Parathyroid adenoma (tissue), 2 donors: ENCODE measurements around the gene KLC3.
"Not testable (repeated sequence)": the region's sequence is repeated elsewhere in the genome, so short reads cannot be mapped to it uniquely, and the experiment has no call there.

ENCODE experiments used
- H2AFZ ChIP-seq: fragments of 300-600 bp; sonication (generic); one replicate; pipeline ENCODE4 v1.7.0; 2017; ENCODE audit warnings: antibody characterized with exemption, mild to moderate bottlenecking
- H3K27ac ChIP-seq: fragments of 300-600 bp; sonication (generic); one replicate; pipeline ENCODE4 v1.7.0; 2017
- H3K27me3 ChIP-seq: fragments of 300-600 bp; sonication (generic); one replicate; pipeline ENCODE4 v1.7.0; 2017; ENCODE audit warnings: low read length; ENCODE audit not compliant: control insufficient read depth, insufficient read depth
- H3K36me3 ChIP-seq: fragments of 300-600 bp; sonication (generic); one replicate; pipeline ENCODE4 v1.7.0; 2017; ENCODE audit warnings: low read length; ENCODE audit not compliant: control insufficient read depth, insufficient read depth
- H3K4me1 ChIP-seq: fragments of 300-600 bp; sonication (generic); one replicate; pipeline ENCODE4 v1.7.0; 2017; ENCODE audit warnings: control low read depth
- H3K4me2 ChIP-seq: fragments of 300-600 bp; sonication (generic); one replicate; pipeline ENCODE4 v1.7.0; 2017; ENCODE audit warnings: low read length
- H3K4me3 ChIP-seq: fragments of 300-600 bp; sonication (generic); one replicate; pipeline ENCODE4 v1.7.0; 2017; ENCODE audit warnings: low read depth, low read length
- H3K79me2 ChIP-seq: fragments of 300-600 bp; sonication (generic); one replicate; pipeline ENCODE4 v1.7.0; 2017; ENCODE audit warnings: control low read depth
- H3K9ac ChIP-seq: fragments of 300-600 bp; sonication (generic); one replicate; pipeline ENCODE4 v1.7.0; 2017; ENCODE audit warnings: mild to moderate bottlenecking
- H3K9me3 ChIP-seq: fragments of 300-600 bp; sonication (generic); one replicate; pipeline ENCODE4 v1.7.0; 2017; ENCODE audit warnings: low read length; ENCODE audit not compliant: control insufficient read depth
- CTCF ChIP-seq: fragments of 300-600 bp; sonication (generic); IDR thresholded peaks from one replicate; pipeline ENCODE4 v1.7.0; 2017; ENCODE audit warnings: antibody characterized with exemption, mild to moderate bottlenecking
- donor health status: primary hyperparathyroidism.

KLC3 gene

GRCh38 chr19:45305421-45305820 is 35.1 kb upstream of the KLC3 start:
- TF ChIP-seq CTCF = no peak
- no peak overlapping the region for H3K4me2 ChIP-seq
- H3K9ac ChIP-seq = no peak overlapping the region
- no peaks in the 10 kb centered on the region for H3K79me2 ChIP-seq
- H2AFZ ChIP-seq = no peak overlapping the region
- no peaks in the 10 kb centered on the region for H3K27me3 ChIP-seq
- H3K4me3 ChIP-seq = no peak overlapping the region
- no peaks in the 10 kb centered on the region for H3K9me3 ChIP-seq
- H3K4me1 ChIP-seq = no peaks in the 10 kb centered on the region
- H3K27ac ChIP-seq = no peak overlapping the region
- H3K36me3 ChIP-seq = no peaks in the 10 kb centered on the region

GRCh38 chr19:45306040-45306439 is 34.5 kb upstream of the KLC3 start:
- no peak overlapping the region for H3K27ac ChIP-seq
- no peak overlapping the region for H3K9ac ChIP-seq
- no peak overlapping the region for H2AFZ ChIP-seq
- no peak overlapping the region for H3K4me3 ChIP-seq
- H3K27me3 ChIP-seq = no peaks in the 10 kb centered on the region
- H3K79me2 ChIP-seq = no peaks in the 10 kb centered on the region
- TF ChIP-seq CTCF = no peak
- no peaks in the 10 kb centered on the region for H3K36me3 ChIP-seq
- H3K9me3 ChIP-seq = no peaks in the 10 kb centered on the region
- H3K4me1 ChIP-seq = no peaks in the 10 kb centered on the region
- H3K4me2 ChIP-seq = no peak overlapping the region

- no peaks in the 10 kb centered on the region for H3K4me1 ChIP-seq
- H3K36me3 ChIP-seq = no peaks in the 10 kb centered on the region
- no peak for TF ChIP-seq CTCF
- no peak overlapping the region for H2AFZ ChIP-seq
- H3K4me2 ChIP-seq = no peak overlapping the region
- H3K79me2 ChIP-seq = no peaks in the 10 kb centered on the region
- H3K27me3 ChIP-seq = no peaks in the 10 kb centered on the region
- no peak overlapping the region for H3K9ac ChIP-seq
- H3K9me3 ChIP-seq = no peaks in the 10 kb centered on the region
- no peak overlapping the region for H3K27ac ChIP-seq
- H3K4me3 ChIP-seq = no peak overlapping the region
Observed at GRCh38 chr19:45306518-45307027, 34.0 kb upstream of the KLC3 start.

GRCh38 chr19:45307361-45307760 is 33.2 kb upstream of the KLC3 start:
- Histone ChIP-seq H3K79me2 (no peaks in the 10 kb centered on the region), H3K4me1 (no peaks in the 10 kb centered on the region), H3K4me3 (no peak overlapping the region), H3K27ac (no peak overlapping the region), H3K9me3 (no peaks in the 10 kb centered on the region), H3K36me3 (no peaks in the 10 kb centered on the region), H2AFZ (no peak overlapping the region), H3K9ac (no peak overlapping the region), H3K4me2 (no peak overlapping the region), H3K27me3 (no peaks in the 10 kb centered on the region)
- TF ChIP-seq CTCF = no peak

GRCh38 chr19:45309322-45309721 is 31.2 kb upstream of the KLC3 start:
- H3K9me3 ChIP-seq, H3K4me1 ChIP-seq, H3K27me3 ChIP-seq, H2AFZ ChIP-seq, H3K9ac ChIP-seq, H3K4me3 ChIP-seq, H3K36me3 ChIP-seq, H3K79me2 ChIP-seq, H3K4me2 ChIP-seq, H3K27ac ChIP-seq: not testable (repeated sequence)
